ENCODE data around the gene DEDD2.
A peak's percentile ranks its signal among the peaks of the same experiment; 100 is the strongest.

The DEDD2 gene

GRCh38 chr19:42198676-42199439 lies 18.6 kb downstream of the DEDD2 start:
- no peak for DNase-seq

GRCh38 chr19:42197375-42197817 lies 20.1 kb downstream of the DEDD2 start:
- no peak for DNase-seq

- no peak for DNase-seq
These were observed 21.2 kb downstream of the DEDD2 start for GRCh38 chr19:42196011-42197001.

GRCh38 chr19:42193706-42194105 lies 23.8 kb downstream of the DEDD2 start:
- DNase-seq, result no peak

GRCh38 chr19:42193294-42193693 lies 24.2 kb downstream of the DEDD2 start:
- no peak for DNase-seq

GRCh38 chr19:42191855-42192254 lies 25.6 kb downstream of the DEDD2 start:
- DNase-seq, result peak; percentile 58

GRCh38 chr19:42191330-42191729 lies 26.1 kb downstream of the DEDD2 start:
- no peak for DNase-seq

- DNase-seq, result no peak
These were observed 28.3 kb downstream of the DEDD2 start for GRCh38 chr19:42189133-42189532.

GRCh38 chr19:42188665-42189064 lies 28.8 kb downstream of the DEDD2 start:
- DNase-seq, result no peak

GRCh38 chr19:42185277-42185676 lies 32.2 kb downstream of the DEDD2 start:
- no peak for DNase-seq

- peak; percentile 68 for DNase-seq
These were observed 33.0 kb downstream of the DEDD2 start for GRCh38 chr19:42184401-42184861.

- no peak for DNase-seq
These were observed 38.4 kb downstream of the DEDD2 start for GRCh38 chr19:42178791-42179674.

- no peak for DNase-seq
These were observed 39.8 kb downstream of the DEDD2 start for GRCh38 chr19:42177686-42178019.

- peak; percentile 95 for DNase-seq
These were observed 40.3 kb downstream of the DEDD2 start for GRCh38 chr19:42176990-42177685.

- DNase-seq, result no peak
These were observed 40.9 kb downstream of the DEDD2 start for GRCh38 chr19:42176649-42176989.

- no peak for DNase-seq
These were observed 41.4 kb downstream of the DEDD2 start for GRCh38 chr19:42175952-42176648.

- DNase-seq, result no peak
These were observed 42.3 kb downstream of the DEDD2 start for GRCh38 chr19:42174958-42175734.

- DNase-seq, result no peak
These were observed 43.3 kb downstream of the DEDD2 start for GRCh38 chr19:42174188-42174587.

- DNase-seq, result no peak
These were observed 43.8 kb downstream of the DEDD2 start for GRCh38 chr19:42173695-42174094.

- no peak for DNase-seq
These were observed 45.2 kb downstream of the DEDD2 start for GRCh38 chr19:42172261-42172660.

- no peak for DNase-seq
These were observed 46.8 kb downstream of the DEDD2 start for GRCh38 chr19:42170715-42171114.

Measured in NCI-H2107 (cell line).